ENCODE measurements around the gene CCDC12.

Gene CCDC12

GRCh38 chr3:46887980-46888494, 88.5 kb downstream of the CCDC12 start:
- Mint-ChIP-seq H3K4me3 (no peak overlapping the region), H3K27me3 (ENCODE audit: low read depth) (peaks cover 76% of the 10 kb centered on the region), H3K9me3 (no peaks in the 10 kb centered on the region), H3K36me3 (ENCODE audit: low read depth) (no peaks in the 10 kb centered on the region), H3K4me1 (ENCODE audit: low read depth) (peaks cover 1% of the 10 kb centered on the region), H3K27ac (no peak overlapping the region)

DNA sequence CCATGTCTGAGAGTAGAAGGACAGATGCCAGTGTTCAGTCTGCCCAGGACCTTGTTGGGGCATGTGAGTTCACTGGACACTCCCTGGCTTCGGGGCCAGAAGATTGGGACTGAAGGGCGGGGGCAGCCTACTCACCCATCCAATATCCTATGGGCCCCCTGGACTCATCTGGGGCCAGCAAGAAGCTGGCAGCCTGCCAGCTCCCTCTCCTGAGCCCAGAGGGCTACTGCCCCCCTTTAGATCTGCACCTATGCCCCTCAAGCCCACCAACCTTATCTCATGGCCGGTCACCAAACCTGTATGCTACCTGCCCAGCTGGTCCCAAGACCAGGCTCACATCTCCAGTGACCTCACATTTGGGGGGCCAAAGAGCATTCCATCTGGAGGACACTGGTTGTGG, 90.9 kb downstream of the CCDC12 start:
- Mint-ChIP-seq H3K9me3 (no peaks in the 10 kb centered on the region), H3K36me3 (ENCODE audit: low read depth) (no peaks in the 10 kb centered on the region), H3K27ac (no peak overlapping the region), H3K4me3 (no peak overlapping the region), H3K27me3 (ENCODE audit: low read depth) (peaks cover 68% of the 10 kb centered on the region), H3K4me1 (ENCODE audit: low read depth) (peaks cover 1% of the 10 kb centered on the region)

- no peaks in the 10 kb centered on the region for H3K9me3 Mint-ChIP-seq
- H3K27me3 Mint-ChIP-seq (ENCODE audit: low read depth): peaks cover 74% of the 10 kb centered on the region
- H3K4me1 Mint-ChIP-seq (ENCODE audit: low read depth): peaks cover 3% of the 10 kb centered on the region
- H3K27ac Mint-ChIP-seq: no peak overlapping the region
- H3K36me3 Mint-ChIP-seq (ENCODE audit: low read depth): no peaks in the 10 kb centered on the region
- no peak overlapping the region for H3K4me3 Mint-ChIP-seq
Observed at GRCh38 chr3:46884929-46885328, 91.6 kb downstream of the CCDC12 start.

GRCh38 chr3:46884427-46884826, 92.1 kb downstream of the CCDC12 start:
- H3K4me1 Mint-ChIP-seq (ENCODE audit: low read depth): peaks cover 3% of the 10 kb centered on the region
- peaks cover 76% of the 10 kb centered on the region for H3K27me3 Mint-ChIP-seq (ENCODE audit: low read depth)
- H3K9me3 Mint-ChIP-seq: no peaks in the 10 kb centered on the region
- no peak overlapping the region for H3K4me3 Mint-ChIP-seq
- no peak overlapping the region for H3K27ac Mint-ChIP-seq
- H3K36me3 Mint-ChIP-seq (ENCODE audit: low read depth): no peaks in the 10 kb centered on the region

DNA sequence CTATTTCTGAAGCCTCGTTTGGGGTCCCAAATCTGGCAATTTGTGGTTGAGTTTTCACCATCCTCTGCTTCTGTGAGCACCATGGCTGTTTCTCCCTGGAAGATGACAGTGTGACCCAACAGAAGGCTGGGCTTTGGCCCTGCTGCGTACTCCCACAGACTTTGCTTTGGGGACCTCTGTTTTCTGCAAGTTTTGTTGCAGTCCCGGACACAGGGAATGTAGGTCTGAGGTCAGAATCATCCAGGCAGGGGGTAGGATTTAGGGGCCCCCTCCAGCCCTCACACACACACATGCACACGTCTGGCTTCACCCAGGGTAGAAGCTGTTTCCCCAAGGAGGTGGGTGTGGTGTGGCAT, 92.7 kb downstream of the CCDC12 start:
- Mint-ChIP-seq H3K4me3 (no peak overlapping the region), H3K27ac (no peak overlapping the region)

GRCh38 chr3:46883054-46883829, 93.3 kb downstream of the CCDC12 start:
- Mint-ChIP-seq H3K4me1 (ENCODE audit: low read depth) (peaks cover 3% of the 10 kb centered on the region), H3K27ac (no peak overlapping the region), H3K4me3 (no peak overlapping the region), H3K36me3 (ENCODE audit: low read depth) (no peaks in the 10 kb centered on the region), H3K9me3 (no peaks in the 10 kb centered on the region), H3K27me3 (ENCODE audit: low read depth) (peaks cover 74% of the 10 kb centered on the region)

More for the DNA sequence above, 92.7 kb downstream of the CCDC12 start:
- Mint-ChIP-seq H3K27me3 (ENCODE audit: low read depth) (peaks cover 76% of the 10 kb centered on the region), H3K9me3 (no peaks in the 10 kb centered on the region), H3K4me1 (ENCODE audit: low read depth) (peaks cover 3% of the 10 kb centered on the region), H3K36me3 (ENCODE audit: low read depth) (no peaks in the 10 kb centered on the region)

DNA sequence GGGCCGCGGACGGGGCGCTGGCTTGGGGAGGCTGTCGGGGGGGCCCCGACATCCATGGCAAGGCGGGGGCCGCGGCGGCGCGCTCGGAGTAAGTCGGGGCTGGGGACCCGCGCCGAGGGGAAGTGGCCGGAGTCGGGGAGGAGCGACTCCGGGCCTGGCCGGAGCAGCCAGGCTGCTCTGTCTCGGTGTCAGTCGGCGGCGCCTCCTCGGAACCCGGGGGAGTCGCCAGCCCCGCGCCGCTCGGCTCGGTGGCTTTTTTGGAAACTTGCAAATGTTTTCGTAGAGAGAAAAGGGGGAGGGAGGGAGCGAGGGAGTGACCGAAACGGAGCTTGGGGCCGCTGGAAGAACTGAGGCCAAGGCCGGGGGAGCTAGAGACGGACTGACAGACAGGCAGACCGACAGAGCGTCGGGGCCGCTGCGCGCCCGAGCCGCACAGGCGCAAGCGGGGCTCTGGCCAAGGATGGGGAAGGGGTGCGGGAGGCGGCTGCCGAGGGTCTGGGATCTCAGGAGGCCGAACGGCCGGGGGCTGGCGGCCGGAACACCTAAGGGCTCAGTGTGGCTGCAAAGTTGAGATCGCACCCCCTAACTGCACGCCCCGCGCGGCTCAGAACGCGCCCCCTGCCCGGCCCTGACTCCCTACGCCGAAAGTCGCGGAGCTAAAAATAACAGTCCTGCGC, 94.0 kb downstream of the CCDC12 start:
- H3K36me3 Mint-ChIP-seq (ENCODE audit: low read depth): no peaks in the 10 kb centered on the region
- peak overlapping the region; percentile 48 for H3K4me3 Mint-ChIP-seq
- H3K4me1 Mint-ChIP-seq (ENCODE audit: low read depth): peaks cover 3% of the 10 kb centered on the region
- no peak overlapping the region for H3K27ac Mint-ChIP-seq
- peaks cover 67% of the 10 kb centered on the region for H3K27me3 Mint-ChIP-seq (ENCODE audit: low read depth)
- H3K9me3 Mint-ChIP-seq: no peaks in the 10 kb centered on the region

- Mint-ChIP-seq H3K27ac (no peak overlapping the region), H3K9me3 (no peaks in the 10 kb centered on the region), H3K36me3 (ENCODE audit: low read depth) (no peaks in the 10 kb centered on the region), H3K4me3 (peak overlapping the region; percentile 46), H3K27me3 (ENCODE audit: low read depth) (peaks cover 60% of the 10 kb centered on the region), H3K4me1 (ENCODE audit: low read depth) (peaks cover 3% of the 10 kb centered on the region)
Observed at GRCh38 chr3:46881596-46882376, 94.8 kb downstream of the CCDC12 start.

- Mint-ChIP-seq H3K27ac (no peak overlapping the region), H3K36me3 (ENCODE audit: low read depth) (no peaks in the 10 kb centered on the region), H3K4me1 (ENCODE audit: low read depth) (peaks cover 3% of the 10 kb centered on the region), H3K27me3 (ENCODE audit: low read depth) (peaks cover 58% of the 10 kb centered on the region), H3K4me3 (peak overlapping the region; percentile 27), H3K9me3 (no peaks in the 10 kb centered on the region)
Observed at GRCh38 chr3:46880884-46881595, 95.5 kb downstream of the CCDC12 start.

- H3K36me3 Mint-ChIP-seq (ENCODE audit: low read depth): no peaks in the 10 kb centered on the region
- H3K27ac Mint-ChIP-seq: no peak overlapping the region
- no peaks in the 10 kb centered on the region for H3K9me3 Mint-ChIP-seq
- peaks cover 52% of the 10 kb centered on the region for H3K27me3 Mint-ChIP-seq (ENCODE audit: low read depth)
- H3K4me3 Mint-ChIP-seq: no peak overlapping the region
- peaks cover 1% of the 10 kb centered on the region for H3K4me1 Mint-ChIP-seq (ENCODE audit: low read depth)
Observed at GRCh38 chr3:46878781-46879436, 97.6 kb downstream of the CCDC12 start.

DNA sequence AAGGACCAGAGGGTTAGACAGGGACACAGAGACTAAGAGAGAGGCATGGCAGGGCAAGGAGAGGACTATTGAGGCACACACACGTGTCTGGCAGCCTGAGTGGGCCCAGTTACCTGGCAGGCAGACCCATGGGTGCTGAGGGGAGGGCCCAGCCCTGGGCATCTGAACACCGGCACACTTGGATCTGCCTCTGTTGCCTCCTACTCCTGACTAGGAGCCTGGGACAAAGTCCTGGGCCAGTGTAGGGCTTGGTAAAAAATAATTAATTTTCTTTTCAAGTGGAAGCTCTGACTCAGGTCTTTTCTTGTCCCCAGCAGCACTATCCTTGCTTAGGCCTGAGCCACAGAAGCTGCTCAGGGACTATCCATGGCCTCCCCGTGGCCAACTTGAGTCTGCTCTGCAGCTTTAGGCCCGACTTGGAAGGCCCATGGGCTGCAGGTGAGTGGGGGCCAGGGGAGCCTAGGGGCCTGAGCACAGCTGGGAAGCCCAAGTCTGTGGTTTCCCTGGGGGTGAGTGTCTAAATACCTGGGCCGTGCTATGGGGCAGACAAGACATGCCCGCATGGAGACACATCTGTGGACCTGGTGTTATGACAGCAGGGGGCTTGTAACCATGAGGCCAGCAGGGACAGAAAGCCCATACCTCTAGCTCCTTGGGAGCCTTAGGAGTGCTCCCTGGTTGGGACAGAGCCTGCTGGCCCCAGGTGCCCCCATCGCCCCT, 99.0 kb downstream of the CCDC12 start, which contains the start of gene PTH1R:
PTH1R (plus strand) TSS at position 316 of the 720 bp plus-strand sequence. CDS start 5,839 bp downstream, outside the sequence.
- Mint-ChIP-seq H3K27me3 (ENCODE audit: low read depth) (peaks cover 49% of the 10 kb centered on the region), H3K4me3 (no peak within 1 kb of the TSS), H3K36me3 (ENCODE audit: low read depth) (no peaks in the 10 kb centered on the region), H3K27ac (no peak within 1 kb of the TSS), H3K9me3 (no peaks in the 10 kb centered on the region), H3K4me1 (ENCODE audit: low read depth) (peaks cover 1% of the 10 kb centered on the region)

DNA sequence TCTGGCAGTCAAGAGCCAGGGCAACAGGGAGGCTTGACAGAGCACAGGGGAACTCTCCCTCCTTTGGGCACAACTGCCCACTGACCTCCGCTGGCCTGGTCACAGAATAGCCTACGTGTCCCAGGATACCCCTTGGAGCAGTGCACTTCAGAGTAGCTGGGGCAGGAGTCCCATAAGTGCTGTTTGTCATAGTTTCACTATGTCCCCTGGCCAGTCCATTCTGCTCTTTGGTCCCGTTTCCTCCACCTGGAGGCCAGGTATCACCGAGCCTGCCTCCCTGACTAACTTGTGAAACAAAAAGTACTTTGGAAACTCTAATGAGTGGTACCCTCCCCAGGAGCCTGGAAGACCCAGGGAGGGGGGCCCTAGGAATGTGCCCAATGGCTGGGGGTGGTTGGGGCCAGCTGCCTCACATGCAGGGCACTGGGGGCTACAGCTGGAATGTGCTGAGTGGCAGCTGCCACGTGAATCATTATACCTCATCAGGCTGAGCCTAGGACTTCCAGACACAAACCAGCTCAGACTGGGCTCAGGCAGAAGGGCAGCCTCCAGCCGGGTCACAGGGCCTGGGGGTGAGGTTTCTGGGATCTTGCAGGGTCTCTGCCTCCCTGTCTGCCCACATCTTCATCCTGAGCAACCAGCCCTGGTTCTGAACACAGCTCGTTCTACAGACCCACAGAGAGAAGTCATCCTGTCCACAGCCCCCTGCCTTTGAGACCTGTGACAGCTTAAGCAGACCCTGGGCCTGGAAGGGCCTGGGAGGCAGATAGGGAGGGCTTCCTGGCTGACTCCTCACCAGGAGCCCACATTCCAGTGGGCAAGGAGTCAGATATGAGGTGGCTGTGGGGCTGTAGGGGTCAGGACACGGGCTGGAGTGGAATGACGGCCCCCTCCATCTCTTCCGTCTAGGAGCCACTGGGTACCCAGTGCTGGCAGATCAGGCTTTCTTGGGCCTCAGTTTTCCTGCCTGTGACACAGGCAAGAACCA, 99.9 kb downstream of the CCDC12 start:
- no peak overlapping the region for H3K27ac Mint-ChIP-seq
- H3K36me3 Mint-ChIP-seq (ENCODE audit: low read depth): no peaks in the 10 kb centered on the region
- no peak overlapping the region for H3K4me3 Mint-ChIP-seq
- H3K9me3 Mint-ChIP-seq: no peaks in the 10 kb centered on the region
- peaks cover 43% of the 10 kb centered on the region for H3K27me3 Mint-ChIP-seq (ENCODE audit: low read depth)
- peaks cover 1% of the 10 kb centered on the region for H3K4me1 Mint-ChIP-seq (ENCODE audit: low read depth)
